Memory B cell (primary cell): ENCODE data around the gene ISCA2.

Experiments used
- ATAC-seq: fragments of 150-1000 bp; cut with Tn5 transposase; 2 replicates; pipeline ENCODE4 v1.10.0; 2021; ENCODE audit warnings: low read depth, mild to moderate bottlenecking, moderate library complexity
- DNase-seq, 2 donors: peaks; one replicate each; pipeline ENCODE4 v3.0.0; 2022; ENCODE audit warnings: low spot score in 2 of 2
- H3K27ac Mint-ChIP-seq: one replicate; pipeline ENCODE4 v1.8.0; 2022; ENCODE audit warnings: mild to moderate bottlenecking, moderate library complexity, mixed read lengths
- H3K27me3 Mint-ChIP-seq: one replicate; pipeline ENCODE4 v1.8.0; 2022; ENCODE audit warnings: mixed read lengths
- H3K36me3 Mint-ChIP-seq: one replicate; pipeline ENCODE4 v1.8.0; 2022; ENCODE audit warnings: mild to moderate bottlenecking, mixed read lengths
- H3K4me1 Mint-ChIP-seq: one replicate; pipeline ENCODE4 v1.8.0; 2022; ENCODE audit warnings: mixed read lengths
- H3K4me3 Mint-ChIP-seq: one replicate; pipeline ENCODE4 v1.8.0; 2022; ENCODE audit warnings: mild to moderate bottlenecking, moderate library complexity, mixed read lengths
- H3K9me3 Mint-ChIP-seq: one replicate; pipeline ENCODE4 v1.8.0; 2022; ENCODE audit warnings: mixed read lengths

ISCA2 gene

GRCh38 chr14:74495356-74495755 lies 1.8 kb downstream of the ISCA2 start:
- DNase-seq (no peak), ATAC-seq (no peak)
- peaks cover 2% of the 10 kb centered on the region for H3K36me3 Mint-ChIP-seq
- peaks cover 12% of the 10 kb centered on the region for H3K4me1 Mint-ChIP-seq
- H3K27me3 Mint-ChIP-seq, result no peaks in the 10 kb centered on the region
- H3K27ac Mint-ChIP-seq, result no peak overlapping the region
- no peak overlapping the region for H3K4me3 Mint-ChIP-seq
- no peaks in the 10 kb centered on the region for H3K9me3 Mint-ChIP-seq

GRCh38 chr14:74500417-74501134 lies 7.0 kb downstream of the ISCA2 start:
- Mint-ChIP-seq H3K27ac (no peak overlapping the region), H3K36me3 (peaks cover 2% of the 10 kb centered on the region), H3K4me1 (no peaks in the 10 kb centered on the region), H3K4me3 (no peak overlapping the region), H3K27me3 (no peaks in the 10 kb centered on the region), H3K9me3 (no peaks in the 10 kb centered on the region)
- DNase-seq (no peak), ATAC-seq (no peak)

- no peaks in the 10 kb centered on the region for H3K27me3 Mint-ChIP-seq
- H3K36me3 Mint-ChIP-seq, result peaks cover 2% of the 10 kb centered on the region
- no peak for ATAC-seq
- no peak overlapping the region for H3K27ac Mint-ChIP-seq
- peaks cover 5% of the 10 kb centered on the region for H3K4me1 Mint-ChIP-seq
- DNase-seq, result no peak
- no peak overlapping the region for H3K4me3 Mint-ChIP-seq
- H3K9me3 Mint-ChIP-seq, result no peaks in the 10 kb centered on the region
Observed at GRCh38 chr14:74501135-74501614, 7.6 kb downstream of the ISCA2 start.

GRCh38 chr14:74501691-74502090 lies 8.1 kb downstream of the ISCA2 start:
- DNase-seq, result no peak

GRCh38 chr14:74502236-74503019 lies 8.9 kb downstream of the ISCA2 start:
- Mint-ChIP-seq H3K27me3 (no peaks in the 10 kb centered on the region), H3K9me3 (no peaks in the 10 kb centered on the region), H3K27ac (no peak overlapping the region), H3K36me3 (peaks cover 2% of the 10 kb centered on the region), H3K4me3 (no peak overlapping the region), H3K4me1 (peaks cover 16% of the 10 kb centered on the region)
- DNase-seq (no peak), ATAC-seq (no peak)

More at GRCh38 chr14:74501691-74502090, 8.1 kb downstream of the ISCA2 start:
- Mint-ChIP-seq H3K36me3 (peaks cover 2% of the 10 kb centered on the region), H3K27ac (no peak overlapping the region), H3K4me1 (peaks cover 10% of the 10 kb centered on the region), H3K9me3 (no peaks in the 10 kb centered on the region), H3K4me3 (no peak overlapping the region), H3K27me3 (no peaks in the 10 kb centered on the region)
- ATAC-seq, result no peak

GRCh38 chr14:74503291-74503937 lies 9.8 kb downstream of the ISCA2 start:
- Mint-ChIP-seq H3K4me3 (no peak overlapping the region), H3K4me1 (peaks cover 18% of the 10 kb centered on the region), H3K27me3 (no peaks in the 10 kb centered on the region), H3K27ac (no peak overlapping the region), H3K36me3 (peaks cover 2% of the 10 kb centered on the region), H3K9me3 (no peaks in the 10 kb centered on the region)
- ATAC-seq, result no peak
- DNase-seq, result no peak

- Mint-ChIP-seq H3K27me3 (no peaks in the 10 kb centered on the region), H3K4me1 (peaks cover 18% of the 10 kb centered on the region), H3K4me3 (no peak overlapping the region), H3K9me3 (no peaks in the 10 kb centered on the region), H3K36me3 (peaks cover 2% of the 10 kb centered on the region), H3K27ac (no peak overlapping the region)
- ATAC-seq (no peak), DNase-seq (no peak)
Observed at GRCh38 chr14:74503938-74504335, 10.4 kb downstream of the ISCA2 start.

GRCh38 chr14:74504412-74504811 lies 10.8 kb downstream of the ISCA2 start:
- DNase-seq (no peak), ATAC-seq (no peak)
- Mint-ChIP-seq H3K27me3 (no peaks in the 10 kb centered on the region), H3K4me3 (no peak overlapping the region), H3K27ac (no peak overlapping the region), H3K9me3 (no peaks in the 10 kb centered on the region), H3K36me3 (peaks cover 2% of the 10 kb centered on the region), H3K4me1 (peaks cover 18% of the 10 kb centered on the region)

GRCh38 chr14:74504874-74505720 lies 11.5 kb downstream of the ISCA2 start:
- Mint-ChIP-seq H3K36me3 (peaks cover under 1% of the 10 kb centered on the region), H3K4me3 (no peak overlapping the region), H3K27me3 (peaks cover 4% of the 10 kb centered on the region), H3K27ac (no peak overlapping the region), H3K4me1 (peaks cover 18% of the 10 kb centered on the region), H3K9me3 (no peaks in the 10 kb centered on the region)
- no peak for DNase-seq
- no peak for ATAC-seq

- H3K36me3 Mint-ChIP-seq, result no peaks in the 10 kb centered on the region
- H3K27ac Mint-ChIP-seq, result peak overlapping the region; percentile 24
- peaks cover 4% of the 10 kb centered on the region for H3K27me3 Mint-ChIP-seq
- H3K4me1 Mint-ChIP-seq, result peaks cover 18% of the 10 kb centered on the region
- DNase-seq (no peak), ATAC-seq (peak; percentile 34)
- peak overlapping the region; percentile 47 for H3K4me3 Mint-ChIP-seq
- no peaks in the 10 kb centered on the region for H3K9me3 Mint-ChIP-seq
Observed at GRCh38 chr14:74505831-74506230, 12.3 kb downstream of the ISCA2 start.

GRCh38 chr14:74506411-74506851 lies 12.9 kb downstream of the ISCA2 start:
- DNase-seq, result no peak
- Mint-ChIP-seq H3K27me3 (peaks cover 8% of the 10 kb centered on the region), H3K9me3 (no peaks in the 10 kb centered on the region), H3K4me1 (peaks cover 18% of the 10 kb centered on the region), H3K36me3 (no peaks in the 10 kb centered on the region), H3K4me3 (no peak overlapping the region), H3K27ac (peak overlapping the region; percentile 24)
- peak; percentile 91 for ATAC-seq

GRCh38 chr14:74507085-74507484 lies 13.5 kb downstream of the ISCA2 start:
- peaks cover 11% of the 10 kb centered on the region for H3K27me3 Mint-ChIP-seq
- H3K27ac Mint-ChIP-seq, result no peak overlapping the region
- ATAC-seq (no peak), DNase-seq (no peak)
- no peaks in the 10 kb centered on the region for H3K36me3 Mint-ChIP-seq
- no peak overlapping the region for H3K4me3 Mint-ChIP-seq
- peaks cover 18% of the 10 kb centered on the region for H3K4me1 Mint-ChIP-seq
- no peaks in the 10 kb centered on the region for H3K9me3 Mint-ChIP-seq

GRCh38 chr14:74507840-74508239 lies 14.3 kb downstream of the ISCA2 start:
- ATAC-seq (no peak), DNase-seq (no peak)
- Mint-ChIP-seq H3K4me1 (peaks cover 18% of the 10 kb centered on the region), H3K36me3 (no peaks in the 10 kb centered on the region), H3K27me3 (peaks cover 17% of the 10 kb centered on the region), H3K4me3 (no peak overlapping the region), H3K27ac (no peak overlapping the region), H3K9me3 (no peaks in the 10 kb centered on the region)
